Thyroid gland (tissue), 4 donors: ENCODE measurements around the gene TUBA3E.

ENCODE experiments used
- POLR2A ChIP-seq, 2 donors: fragments of 450-650 bp; IDR thresholded peaks; one replicate each; pipeline ENCODE4 v1.6.1; 2017; ENCODE audit warnings: antibody characterized with exemption in 2 of 2, mild to moderate bottlenecking in 2 of 2, moderate library complexity in 1 of 2
- TF ChIP-seq, protein P1 (sequence below), 6 experiments: fragments of 200-600 bp in 3 of 6; fragments of 450-650 bp in 3 of 6; sonication (generic) in 3 of 6; IDR thresholded peaks; one replicate each; pipeline ENCODE4 v1.5.1; 2016 to 2019; ENCODE audit warnings: antibody characterized with exemption in 6 of 6, mild to moderate bottlenecking in 2 of 6, inconsistent platforms in 1 of 6, moderate library complexity in 1 of 6

DNA sequence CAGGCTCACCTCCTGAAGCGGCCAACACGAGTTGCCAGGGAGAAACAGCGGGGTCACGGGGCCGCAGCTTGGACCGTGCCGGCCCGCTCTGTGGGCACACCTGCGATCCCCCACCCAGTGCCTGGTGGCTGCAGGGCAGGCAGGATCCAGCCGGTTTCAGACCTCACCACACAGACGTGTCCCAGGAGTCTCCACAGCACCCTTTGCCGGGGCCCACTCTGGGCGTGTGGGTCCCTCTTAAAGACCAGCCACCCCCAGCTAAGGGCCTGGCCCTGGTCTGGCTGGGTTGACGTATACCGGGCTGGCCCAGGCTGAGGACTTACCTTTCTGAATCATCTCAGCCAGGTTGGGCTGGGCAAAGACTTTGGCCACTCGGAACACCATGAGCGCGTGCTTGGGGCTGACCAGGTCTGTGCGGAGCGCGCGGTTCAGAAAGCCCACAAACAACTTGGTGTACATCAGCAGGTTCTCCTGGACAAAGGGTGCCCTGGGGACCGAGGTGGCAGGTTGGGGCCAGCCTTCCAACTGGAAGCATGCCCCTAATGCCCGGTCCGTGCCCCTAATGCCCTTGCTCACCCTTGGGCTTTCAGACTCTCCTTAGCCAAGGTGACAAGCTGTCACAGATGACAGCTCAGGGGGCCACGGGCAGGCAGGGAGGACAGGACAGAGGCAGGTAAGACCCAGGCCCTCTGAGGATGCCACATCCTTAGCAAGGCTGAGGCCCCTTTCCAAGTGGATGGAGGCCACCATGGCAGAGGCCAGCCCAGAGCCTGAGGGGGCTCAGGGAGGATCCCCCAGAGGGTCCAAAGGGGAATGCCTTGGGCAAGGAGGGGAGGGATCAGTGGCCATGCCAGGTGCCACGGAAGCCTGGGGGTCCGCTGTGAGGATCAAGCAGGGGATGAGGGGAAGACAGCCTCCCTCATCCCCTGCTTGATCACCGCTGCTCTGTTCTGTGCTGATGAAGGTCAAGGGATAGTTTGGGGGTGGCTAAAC lies 43.2 kb downstream of the TUBA3E start:
- TF ChIP-seq, protein P1, sequence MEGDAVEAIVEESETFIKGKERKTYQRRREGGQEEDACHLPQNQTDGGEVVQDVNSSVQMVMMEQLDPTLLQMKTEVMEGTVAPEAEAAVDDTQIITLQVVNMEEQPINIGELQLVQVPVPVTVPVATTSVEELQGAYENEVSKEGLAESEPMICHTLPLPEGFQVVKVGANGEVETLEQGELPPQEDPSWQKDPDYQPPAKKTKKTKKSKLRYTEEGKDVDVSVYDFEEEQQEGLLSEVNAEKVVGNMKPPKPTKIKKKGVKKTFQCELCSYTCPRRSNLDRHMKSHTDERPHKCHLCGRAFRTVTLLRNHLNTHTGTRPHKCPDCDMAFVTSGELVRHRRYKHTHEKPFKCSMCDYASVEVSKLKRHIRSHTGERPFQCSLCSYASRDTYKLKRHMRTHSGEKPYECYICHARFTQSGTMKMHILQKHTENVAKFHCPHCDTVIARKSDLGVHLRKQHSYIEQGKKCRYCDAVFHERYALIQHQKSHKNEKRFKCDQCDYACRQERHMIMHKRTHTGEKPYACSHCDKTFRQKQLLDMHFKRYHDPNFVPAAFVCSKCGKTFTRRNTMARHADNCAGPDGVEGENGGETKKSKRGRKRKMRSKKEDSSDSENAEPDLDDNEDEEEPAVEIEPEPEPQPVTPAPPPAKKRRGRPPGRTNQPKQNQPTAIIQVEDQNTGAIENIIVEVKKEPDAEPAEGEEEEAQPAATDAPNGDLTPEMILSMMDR (IDR thresholded peaks at IDR 0.05) = no peak
- no peak for TF ChIP-seq POLR2A (IDR thresholded peaks at IDR 0.05)
